Activated CD8-positive, alpha-beta memory T cell treated with anti-CD3 and anti-CD28 coated beads for 48 hours (primary cell): Measurements from ENCODE around the gene CAMSAP3.
A peak's percentile ranks its signal among the peaks of the same experiment; 100 is the strongest.

Experiments
- DNase-seq, 3 experiments: peaks; one replicate each; pipeline ENCODE4 v3.0.0-alpha.2; 2020; ENCODE audit warnings: low read depth in 2 of 3, low spot score in 2 of 3

CAMSAP3 gene

DNA sequence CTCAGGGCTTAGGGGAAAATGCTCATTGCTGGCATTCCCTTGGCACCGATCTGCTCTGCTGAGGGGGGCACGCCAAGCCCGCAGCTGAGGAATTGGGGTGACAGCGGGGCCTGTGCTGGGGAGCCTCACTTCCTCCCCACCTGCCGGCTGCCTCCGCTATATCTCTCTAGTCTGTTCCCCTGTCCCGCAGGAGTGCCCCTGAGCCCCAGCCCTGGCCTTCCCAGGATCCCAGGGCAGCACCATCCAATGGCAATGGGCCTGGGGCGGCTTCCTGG, 50.7 kb downstream of the CAMSAP3 start:
- DNase-seq, result no peak

DNA sequence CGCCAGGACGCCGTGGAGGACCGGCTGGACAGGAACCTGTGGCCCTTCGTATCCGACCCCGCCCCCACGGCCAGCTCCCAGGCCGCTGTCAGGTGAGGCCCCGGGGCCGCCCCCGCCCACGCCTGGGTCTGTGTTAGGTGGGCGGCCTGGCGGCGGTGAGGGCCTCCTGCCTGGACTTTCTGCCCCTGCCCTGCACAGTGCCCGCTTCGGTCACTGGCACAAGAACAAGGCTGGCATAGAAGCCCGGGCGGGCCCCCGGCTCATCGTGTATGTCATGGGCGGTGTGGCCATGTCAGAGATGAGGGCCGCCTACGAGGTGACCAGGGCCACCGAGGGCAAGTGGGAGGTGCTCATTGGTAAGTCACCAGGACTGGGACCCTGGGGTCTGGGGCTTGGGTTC, 51.5 kb downstream of the CAMSAP3 start:
- DNase-seq, result no peak

GRCh38 chr19:7648265-7649014, 52.8 kb downstream of the CAMSAP3 start:
- DNase-seq, result no peak

GRCh38 chr19:7650148-7650547, 54.5 kb downstream of the CAMSAP3 start:
- DNase-seq, result no peak

DNA sequence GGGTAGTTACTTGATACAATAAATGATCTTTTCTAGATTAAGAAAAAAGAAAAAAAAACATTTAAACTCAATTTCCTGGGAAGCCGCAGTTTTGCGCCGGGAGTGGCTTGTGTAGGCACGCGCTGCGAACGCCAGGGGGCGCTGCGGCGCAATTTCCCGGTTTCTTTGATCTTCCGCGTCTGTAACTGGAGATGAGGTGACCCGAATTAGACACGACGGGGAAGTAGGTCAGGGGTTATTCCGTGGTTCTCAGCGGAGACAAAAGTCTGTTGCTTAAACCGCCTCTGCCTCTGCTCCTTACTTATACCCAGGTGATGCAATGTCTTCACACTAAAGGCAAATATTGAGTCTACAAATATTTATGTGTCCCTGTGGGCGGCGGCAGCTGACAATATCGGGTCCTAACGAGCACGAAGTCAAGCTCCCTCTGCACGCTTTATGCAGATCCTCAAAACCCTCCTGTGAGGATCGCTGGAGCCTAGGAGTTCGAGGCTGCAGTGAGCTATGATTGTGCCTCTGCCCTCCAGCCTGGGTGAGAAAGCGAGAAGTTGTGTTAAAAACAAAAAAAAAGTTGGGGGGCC, 56.5 kb downstream of the CAMSAP3 start:
- DNase-seq, result peak; percentile 62 to 92 (median 90)

DNA sequence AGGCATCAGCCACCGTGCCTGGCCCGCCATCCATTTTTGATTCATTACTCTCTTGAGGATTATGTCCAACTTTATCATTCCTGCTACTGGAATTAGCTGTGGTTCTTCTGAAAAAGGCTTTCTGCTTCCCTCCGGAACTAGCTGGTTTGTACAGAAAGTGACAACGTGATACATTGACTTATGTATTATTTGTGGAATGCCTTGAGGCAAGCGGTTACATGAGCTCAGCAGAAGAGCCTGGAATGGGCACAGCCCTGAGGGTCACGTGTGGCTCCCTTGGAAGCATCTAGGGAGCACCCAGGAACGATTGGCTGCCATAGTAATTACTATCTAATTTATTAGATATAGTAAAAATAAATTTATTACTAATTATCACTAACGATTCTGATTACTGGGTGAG, 58.7 kb downstream of the CAMSAP3 start:
- DNase-seq, result no peak

DNA sequence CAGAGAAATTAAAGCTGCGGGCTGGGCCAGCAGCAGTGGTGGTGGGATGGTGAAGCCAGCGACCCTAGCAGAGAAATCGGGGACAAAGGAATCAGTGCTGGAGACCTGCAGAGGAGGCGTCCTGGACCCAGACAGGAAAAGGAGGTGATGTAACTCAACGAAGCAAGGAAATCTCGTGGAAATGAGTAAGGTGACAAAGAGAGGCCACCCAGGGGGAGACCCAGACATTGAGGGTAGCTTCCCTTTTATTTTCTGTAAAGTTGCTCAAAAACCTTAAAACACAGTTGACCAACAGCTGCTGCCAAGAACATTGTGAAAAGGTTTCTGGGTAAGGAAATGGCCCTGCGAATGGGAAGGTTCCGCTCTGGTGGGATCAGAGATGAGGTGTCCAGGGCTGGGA, 59.9 kb downstream of the CAMSAP3 start:
- no peak for DNase-seq

- no peak for DNase-seq
Observed at GRCh38 chr19:7657131-7657751, 61.6 kb downstream of the CAMSAP3 start.

GRCh38 chr19:7658219-7658686, 62.6 kb downstream of the CAMSAP3 start:
- no peak for DNase-seq

DNA sequence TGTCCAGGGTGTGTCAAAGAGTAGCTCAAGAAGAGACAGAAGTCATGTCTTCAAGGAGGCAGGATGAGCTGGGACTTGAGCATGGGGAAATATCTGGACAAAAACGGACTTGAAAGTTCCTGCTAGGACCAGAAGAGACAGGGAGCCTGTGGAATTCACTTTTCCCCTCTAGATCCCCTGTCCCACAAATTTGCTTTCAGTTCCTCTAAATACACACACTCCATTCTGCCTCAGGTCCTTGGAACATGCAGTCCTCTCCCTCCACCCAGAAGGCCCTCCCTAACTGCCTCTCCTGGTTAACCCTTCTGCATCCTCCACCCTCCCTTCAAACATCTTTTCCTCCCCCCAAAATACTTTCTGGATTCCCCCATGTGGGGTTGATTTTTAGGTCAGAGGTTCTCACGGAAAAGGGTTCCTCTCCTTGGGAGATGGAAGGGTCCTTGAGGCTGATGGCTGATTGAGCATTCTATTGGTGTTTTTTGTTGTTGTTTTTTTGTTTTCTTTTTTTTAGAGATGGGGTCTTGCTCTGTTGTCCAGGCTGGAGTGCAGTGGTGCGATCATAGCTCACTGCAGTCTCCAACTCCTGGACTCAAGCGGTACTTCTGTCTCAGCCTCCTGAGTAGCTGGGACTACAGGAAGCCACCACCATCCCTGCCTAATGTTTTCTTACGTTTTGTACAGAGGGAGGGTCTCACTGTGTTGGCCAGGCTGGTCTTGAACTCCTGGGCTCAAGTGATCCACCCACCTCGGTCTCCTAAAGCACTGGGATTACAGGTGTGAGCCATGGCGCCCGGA, 66.3 kb downstream of the CAMSAP3 start:
- no peak for DNase-seq

- no peak for DNase-seq
Observed at GRCh38 chr19:7662657-7663056, 67.0 kb downstream of the CAMSAP3 start.

GRCh38 chr19:7663706-7664105, 68.0 kb downstream of the CAMSAP3 start:
- DNase-seq, result no peak

DNA sequence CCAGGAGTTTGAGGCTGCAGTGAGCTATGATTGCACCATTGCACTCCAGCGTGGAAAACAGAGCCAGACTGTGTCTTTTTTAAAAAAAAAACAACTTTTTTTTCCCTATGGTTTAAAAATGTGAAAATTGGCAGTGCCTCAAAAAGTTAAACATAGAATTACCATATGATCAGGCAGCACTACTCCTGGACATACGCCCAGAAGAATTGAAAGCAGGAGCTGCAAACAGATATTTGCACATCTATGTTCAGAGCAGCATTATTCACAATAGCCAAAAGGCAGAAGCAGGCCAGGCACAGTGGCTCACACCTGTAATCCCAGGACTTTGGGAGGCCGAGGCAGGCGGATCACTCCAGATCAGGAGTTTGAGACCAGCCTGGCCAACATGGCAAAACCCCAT, 69.4 kb downstream of the CAMSAP3 start:
- no peak for DNase-seq
